Caco-2 (cell line): ENCODE results near the gene NECTIN2. TPM values are rescaled to one million over a fixed set of nuclear protein-coding genes. Genes with fewer than 3 reads are reported as not detected.

Source experiments
- BruUV-seq: library from RNA; stranded (reverse); fragments of 400-500 nt; replicated peaks from 2 replicates; lab custom pipeline; 2021; lab: Mats Ljungman, UMichigan
- CTCF ChIA-PET: fragments of 300-600 bp; sonication (Branson Sonifier 250); formaldehyde crosslinking; loops from one replicate; lab custom pipeline; 2022; ENCODE audit warnings: antibody characterized with exemption; lab: Charles Lee
- POLR2A ChIA-PET: fragments of 300-600 bp; sonication (Branson Sonifier 250); formaldehyde crosslinking; loops from one replicate; lab custom pipeline; 2022; ENCODE audit warnings: antibody characterized with exemption; lab: Charles Lee
- DNase-seq, 2 experiments: peaks; one replicate each; pipeline versions ENCODE4 v3.0.0 to v3.0.0-alpha.2; 2020 to 2022
- H3K27me3 ChIP-seq: replicated peaks from 2 replicates; pipeline ENCODE4 v1.6.0; 2011; ENCODE audit warnings: low read length; ENCODE audit not compliant: control insufficient read depth, insufficient read depth
- H3K36me3 ChIP-seq: 2 replicates; pipeline ENCODE4 v1.5.1; 2011; ENCODE audit warnings: low read length; ENCODE audit not compliant: control insufficient read depth, insufficient read depth
- H3K4me1 ChIP-seq: fragments of 250-450 bp; sonication (Bioruptor Pico); 2 replicates; pipeline ENCODE4 v1.5.1; 2020; ENCODE audit warnings: mild to moderate bottlenecking
- H3K4me3 ChIP-seq: 2 replicates; pipeline ENCODE4 v1.5.1; 2011; ENCODE audit warnings: low read depth, mild to moderate bottlenecking, control low read depth, low read length
- H3K9me3 ChIP-seq: fragments of 250-450 bp; sonication (Bioruptor Pico); 2 replicates; pipeline ENCODE4 v1.5.1; 2020; ENCODE audit warnings: mild to moderate bottlenecking, moderate library complexity
- H3K27ac Mint-ChIP-seq: one replicate; pipeline ENCODE4 v1.8.0; 2022; ENCODE audit warnings: mixed read lengths; ENCODE audit not compliant: unreplicated experiment
- H3K27me3 Mint-ChIP-seq: one replicate; pipeline ENCODE4 v1.8.0; 2022; ENCODE audit warnings: mixed read lengths; ENCODE audit not compliant: insufficient read depth, unreplicated experiment
- H3K36me3 Mint-ChIP-seq: one replicate; pipeline ENCODE4 v1.8.0; 2022; ENCODE audit warnings: mild to moderate bottlenecking, mixed read lengths; ENCODE audit not compliant: insufficient read depth, unreplicated experiment
- H3K4me1 Mint-ChIP-seq: one replicate; pipeline ENCODE4 v1.8.0; 2022; ENCODE audit warnings: low read depth, mixed read lengths; ENCODE audit not compliant: unreplicated experiment
- H3K4me3 Mint-ChIP-seq: one replicate; pipeline ENCODE4 v1.8.0; 2022; ENCODE audit warnings: mild to moderate bottlenecking, moderate library complexity, mixed read lengths; ENCODE audit not compliant: unreplicated experiment
- H3K9me3 Mint-ChIP-seq: one replicate; pipeline ENCODE4 v1.8.0; 2022; ENCODE audit warnings: mixed read lengths; ENCODE audit not compliant: unreplicated experiment
- intact Hi-C: fragments of 100-400 bp; cut with micrococcal nuclease; formaldehyde crosslinking; loops from one replicate; pipeline ENCODE4 v1.10.0; 2022; ENCODE audit not compliant: unreplicated experiment
- total RNA-seq: library from RNA; stranded (reverse); gene quantifications from 2 replicates; pipeline ENCODE4 v1.2.3, GENCODE V29; 2022
- TF ChIP-seq, protein P1 (sequence below), 2 experiments: fragments of 200-600 bp in 1 of 2; IDR thresholded peaks; 1 replicate in 1 of 2; 2 replicates in 1 of 2; pipeline versions ENCODE4 v1.5.1 to v1.8.0; 2011 to 2022; ENCODE audit warnings: antibody characterized with exemption in 1 of 2, control low read depth in 1 of 2, inconsistent platforms in 1 of 2, low read depth in 1 of 2, low read length in 1 of 2, mild to moderate bottlenecking in 1 of 2, moderate library complexity in 1 of 2; ENCODE audit not compliant: insufficient read depth in 1 of 2, severe bottlenecking in 1 of 2, unreplicated experiment in 1 of 2

Gene NECTIN2
- total RNA-seq, 1 experiment from 2014 or later = 258 TPM

DNA sequence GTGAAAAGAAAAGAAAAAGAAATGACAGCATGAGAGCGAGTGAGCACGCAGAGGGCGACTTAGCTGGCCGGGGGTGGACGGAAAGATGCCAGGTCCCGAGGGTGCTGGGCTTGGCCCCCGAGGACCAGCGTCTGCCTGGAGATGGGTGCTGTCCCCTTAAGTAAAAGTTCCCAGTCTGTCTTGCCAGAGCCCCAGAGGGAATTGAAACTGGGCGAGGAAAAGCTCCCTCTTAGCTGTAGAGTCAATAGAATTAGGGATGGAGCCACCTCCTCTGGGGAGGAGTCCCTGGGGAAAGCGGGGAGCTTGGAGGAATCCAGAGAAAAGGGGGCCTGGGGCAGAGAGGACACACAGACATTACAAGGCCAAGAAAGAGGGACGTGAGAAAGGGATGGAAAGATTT, 23.9 kb upstream of the NECTIN2 start:
- no peaks in the 10 kb centered on the region for H3K27me3 Mint-ChIP-seq
- CTCF ChIA-PET = no interaction called here
- intact Hi-C loops = no loop called here

DNA sequence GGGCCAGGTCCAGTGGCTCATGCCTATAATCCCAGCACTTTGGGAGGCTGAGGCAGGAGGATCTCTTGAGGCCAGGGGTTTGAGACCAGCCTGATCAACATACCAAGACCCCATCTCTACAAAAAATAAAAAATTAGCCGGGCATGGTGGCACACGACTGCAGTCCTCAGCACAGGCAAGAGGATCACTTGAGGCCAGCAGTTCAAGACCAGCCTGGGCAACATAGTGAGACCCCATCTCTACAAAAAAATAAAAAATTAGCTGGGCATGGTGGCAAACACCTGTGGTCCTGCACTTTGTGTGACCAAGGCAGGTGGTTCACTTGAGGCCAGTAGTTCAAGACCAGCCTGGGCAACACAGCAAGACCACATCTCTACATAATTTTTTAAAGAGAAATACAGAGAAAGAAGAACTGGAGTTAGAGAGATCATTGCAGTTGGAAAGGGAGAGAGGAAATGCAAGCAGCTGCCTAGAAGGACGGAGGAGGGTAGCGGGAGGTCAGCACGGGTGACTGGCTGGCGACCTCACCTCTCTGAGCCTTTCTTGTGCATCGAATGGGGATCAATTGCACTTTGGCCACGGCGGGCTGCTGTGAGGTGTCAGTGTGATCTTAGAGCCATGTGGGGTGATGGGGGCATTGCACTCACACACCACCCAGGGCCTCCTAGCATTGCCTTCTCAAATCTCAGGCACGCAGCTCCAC, 23.3 kb upstream of the NECTIN2 start:
- BruUV-seq = no TSS peak
- TF ChIP-seq, protein P1, sequence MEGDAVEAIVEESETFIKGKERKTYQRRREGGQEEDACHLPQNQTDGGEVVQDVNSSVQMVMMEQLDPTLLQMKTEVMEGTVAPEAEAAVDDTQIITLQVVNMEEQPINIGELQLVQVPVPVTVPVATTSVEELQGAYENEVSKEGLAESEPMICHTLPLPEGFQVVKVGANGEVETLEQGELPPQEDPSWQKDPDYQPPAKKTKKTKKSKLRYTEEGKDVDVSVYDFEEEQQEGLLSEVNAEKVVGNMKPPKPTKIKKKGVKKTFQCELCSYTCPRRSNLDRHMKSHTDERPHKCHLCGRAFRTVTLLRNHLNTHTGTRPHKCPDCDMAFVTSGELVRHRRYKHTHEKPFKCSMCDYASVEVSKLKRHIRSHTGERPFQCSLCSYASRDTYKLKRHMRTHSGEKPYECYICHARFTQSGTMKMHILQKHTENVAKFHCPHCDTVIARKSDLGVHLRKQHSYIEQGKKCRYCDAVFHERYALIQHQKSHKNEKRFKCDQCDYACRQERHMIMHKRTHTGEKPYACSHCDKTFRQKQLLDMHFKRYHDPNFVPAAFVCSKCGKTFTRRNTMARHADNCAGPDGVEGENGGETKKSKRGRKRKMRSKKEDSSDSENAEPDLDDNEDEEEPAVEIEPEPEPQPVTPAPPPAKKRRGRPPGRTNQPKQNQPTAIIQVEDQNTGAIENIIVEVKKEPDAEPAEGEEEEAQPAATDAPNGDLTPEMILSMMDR (IDR thresholded peaks at IDR 0.05; ENCODE audit: insufficient read depth in 1 of 2, low read depth in 1 of 2, low read length in 1 of 2, severe bottlenecking in 1 of 2, unreplicated experiment in 1 of 2) = no peak
- Mint-ChIP-seq H3K4me3 (no peak overlapping the region), H3K4me1 (peaks cover 14% of the 10 kb centered on the region), H3K9me3 (no peaks in the 10 kb centered on the region), H3K27me3 (no peaks in the 10 kb centered on the region), H3K36me3 (peaks cover 31% of the 10 kb centered on the region), H3K27ac (no peak overlapping the region)
- no peak for DNase-seq
- Histone ChIP-seq H3K36me3 (peaks cover 5% of the 10 kb centered on the region; the same call in 1 of the 2 replicates), H3K4me3 (no peak overlapping the region), H3K27me3 (no peaks in the 10 kb centered on the region), H3K9me3 (no peaks in the 10 kb centered on the region), H3K4me1 (peaks cover 7% of the 10 kb centered on the region)
- intact Hi-C loops = no loop called here
- CTCF ChIA-PET = interaction anchor here (1.2 kb wide), 1 partner anchor 52 kb away, joined by 6 read pairs; no protein-coding TSS in a partner anchor
- POLR2A ChIA-PET = interaction anchor here (0.6 to 1.0 kb wide), 2 partner anchors 15 to 68 kb away, joined by 3 to 12 read pairs; partner anchors contain the start of gene TOMM40

More for the DNA sequence above, 23.9 kb upstream of the NECTIN2 start:
- DNase-seq = no peak
- peaks cover 5% of the 10 kb centered on the region; the same call in 1 of the 2 replicates for H3K36me3 ChIP-seq
- no TSS peak for BruUV-seq
- H3K4me3 ChIP-seq = no peak overlapping the region
- TF ChIP-seq, protein P1 (IDR thresholded peaks at IDR 0.05; ENCODE audit: insufficient read depth in 1 of 2, low read depth in 1 of 2, low read length in 1 of 2, severe bottlenecking in 1 of 2, unreplicated experiment in 1 of 2) = no peak
- H3K27me3 ChIP-seq = no peaks in the 10 kb centered on the region
- peaks cover 21% of the 10 kb centered on the region for H3K4me1 Mint-ChIP-seq
- H3K36me3 Mint-ChIP-seq = peaks cover 38% of the 10 kb centered on the region
- H3K9me3 Mint-ChIP-seq = no peaks in the 10 kb centered on the region
- H3K4me1 ChIP-seq = peaks cover 11% of the 10 kb centered on the region
- no peak overlapping the region for H3K27ac Mint-ChIP-seq
- POLR2A ChIA-PET = interaction anchor here (0.6 to 1.0 kb wide), 2 partner anchors 16 to 68 kb away, joined by 3 to 12 read pairs; partner anchors contain the start of gene TOMM40
- no peaks in the 10 kb centered on the region for H3K9me3 ChIP-seq
- H3K4me3 Mint-ChIP-seq = no peak overlapping the region

DNA sequence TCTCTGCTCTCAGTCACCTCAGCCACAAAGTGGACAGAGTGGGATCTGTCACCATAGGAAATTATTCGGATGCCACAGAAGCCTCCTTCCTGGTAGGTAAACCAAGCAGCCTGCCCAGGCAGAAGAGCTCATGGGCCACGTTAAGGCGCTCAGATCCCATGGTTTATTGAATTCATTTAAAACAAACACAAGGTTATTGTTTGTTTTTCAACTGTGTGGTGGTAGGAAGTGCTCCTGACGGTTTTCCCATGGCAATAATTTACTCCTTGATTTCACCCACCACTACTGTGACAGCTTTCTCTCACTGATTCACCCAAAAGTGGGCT, 22.8 kb upstream of the NECTIN2 start:
- H3K4me1 ChIP-seq = peaks cover 2% of the 10 kb centered on the region; the same call in 1 of the 2 replicates
- H3K27me3 ChIP-seq = no peaks in the 10 kb centered on the region
- Mint-ChIP-seq H3K27me3 (no peaks in the 10 kb centered on the region), H3K4me1 (peaks cover 9% of the 10 kb centered on the region), H3K27ac (no peak overlapping the region), H3K4me3 (no peak overlapping the region), H3K36me3 (peaks cover 26% of the 10 kb centered on the region), H3K9me3 (no peaks in the 10 kb centered on the region)
- peaks cover 5% of the 10 kb centered on the region; the same call in 1 of the 2 replicates for H3K36me3 ChIP-seq
- CTCF ChIA-PET = interaction anchor here (0.6 to 1.2 kb wide), 3 partner anchors 53 to 324 kb away, joined by 3 to 6 read pairs (median 6); no protein-coding TSS in a partner anchor
- no peaks in the 10 kb centered on the region for H3K9me3 ChIP-seq
- POLR2A ChIA-PET = interaction anchor here (1.0 kb wide), 1 partner anchor 67 kb away, joined by 3 read pairs; the partner anchor contains the start of gene TOMM40
- TF ChIP-seq, protein P1 (IDR thresholded peaks at IDR 0.05; ENCODE audit: insufficient read depth in 1 of 2, low read depth in 1 of 2, low read length in 1 of 2, severe bottlenecking in 1 of 2, unreplicated experiment in 1 of 2) = no peak
- intact Hi-C loops = no loop called here
- BruUV-seq = no TSS peak
- no peak for DNase-seq
- H3K4me3 ChIP-seq = no peak overlapping the region
